Fibroblast of lung (primary cell): ENCODE data around the gene PIP4K2B. TPM values are rescaled to one million over a fixed set of nuclear protein-coding genes. Genes with fewer than 3 reads are reported as not detected.

Experiments used
- DNase-seq, 2 donors: peaks; one replicate each; pipeline versions ENCODE4 v3.0.0 to v3.0.0-alpha.2; 2010; ENCODE audit warnings: low read depth in 2 of 2
- H2AFZ ChIP-seq: 2 replicates; pipeline ENCODE4 v1.5.1; 2012; ENCODE audit warnings: low read length, control low read depth, inconsistent platforms
- H3K27ac ChIP-seq: 2 replicates; pipeline ENCODE4 v1.5.1; 2011; ENCODE audit warnings: low read length, control low read depth; ENCODE audit not compliant: insufficient read depth
- H3K27me3 ChIP-seq: 2 replicates; pipeline ENCODE4 v1.5.1; 2011; ENCODE audit warnings: mild to moderate bottlenecking, low read length; ENCODE audit not compliant: control insufficient read depth, insufficient read depth
- H3K36me3 ChIP-seq: 2 replicates; pipeline ENCODE4 v1.5.1; 2011; ENCODE audit warnings: low read length; ENCODE audit not compliant: control insufficient read depth, insufficient read depth
- H3K4me1 ChIP-seq: 2 replicates; pipeline ENCODE4 v1.5.1; 2011; ENCODE audit warnings: low read length; ENCODE audit not compliant: control insufficient read depth, insufficient read depth; ENCODE audit errors: extremely low read depth
- H3K4me2 ChIP-seq: 2 replicates; pipeline ENCODE4 v1.5.1; 2011; ENCODE audit warnings: low read length, control low read depth; ENCODE audit not compliant: insufficient read depth; ENCODE audit errors: extremely low read depth
- H3K4me3 ChIP-seq, 4 experiments: fragments of 200-600 bp in 1 of 4; sonication (generic) in 1 of 4; replicated peaks in 1 of 4; 2 replicates each; pipeline ENCODE4 v1.5.1; 2011 to 2016; ENCODE audit warnings: low read length in 4 of 4, low read depth in 3 of 4, mild to moderate bottlenecking in 3 of 4, control low read depth in 2 of 4, inconsistent platforms in 1 of 4, mixed read lengths in 1 of 4; ENCODE audit not compliant: insufficient read depth in 1 of 4; ENCODE audit errors: control extremely low read depth in 1 of 4
- H3K79me2 ChIP-seq: 2 replicates; pipeline ENCODE4 v1.5.1; 2012; ENCODE audit warnings: mild to moderate bottlenecking, low read length, inconsistent platforms; ENCODE audit not compliant: control insufficient read depth, insufficient read depth
- H3K9ac ChIP-seq: 2 replicates; pipeline ENCODE4 v1.5.1; 2011; ENCODE audit warnings: mild to moderate bottlenecking, low read length, control low read depth; ENCODE audit not compliant: insufficient read depth
- H3K9me3 ChIP-seq: 2 replicates; pipeline ENCODE4 v1.5.1; 2012; ENCODE audit warnings: low read depth, low read length; ENCODE audit not compliant: control insufficient read depth, insufficient read depth
- H4K20me1 ChIP-seq: 2 replicates; pipeline ENCODE4 v1.5.1; 2011; ENCODE audit warnings: low read length; ENCODE audit not compliant: control insufficient read depth, insufficient read depth; ENCODE audit errors: extremely low read depth
- CTCF ChIP-seq, 2 donors: IDR thresholded peaks in 1 of 2; conservative IDR thresholded peaks in 1 of 2; 1 replicate in 1 of 2; 2 replicates in 1 of 2; pipeline ENCODE4 v1.5.1; 2011 to 2012; ENCODE audit warnings: low read length in 2 of 2, control low read depth in 1 of 2, inconsistent platforms in 1 of 2, low read depth in 1 of 2, mild to moderate bottlenecking in 1 of 2
- EZH2 ChIP-seq: IDR thresholded peaks from 2 replicates; pipeline ENCODE4 v1.5.1; 2012; ENCODE audit warnings: low read length, control low read depth, mild to moderate bottlenecking; ENCODE audit errors: missing control alignments
- polyA plus RNA-seq, 2 donors: library from polyadenylated mRNA; depleted of rRNA in 1 of 2; stranded (reverse) in 1 of 2; unstranded in 1 of 2; fragments of >200 nt; gene quantifications; 2 replicates each; pipeline ENCODE4 v1.2.1, GENCODE V29; 2011 to 2012; ENCODE audit warnings: missing spikeins in 1 of 2
- total RNA-seq: library from RNA; depleted of rRNA; stranded (reverse); fragments of >200 nt; gene quantifications from 2 replicates; pipeline ENCODE4 v1.2.1, GENCODE V29; 2014

The PIP4K2B gene
- total and polyA plus RNA-seq, 2 donors (not counting 1 experiment from before 2014, with no cell fraction given), result 30.6 to 43.8 TPM

DNA sequence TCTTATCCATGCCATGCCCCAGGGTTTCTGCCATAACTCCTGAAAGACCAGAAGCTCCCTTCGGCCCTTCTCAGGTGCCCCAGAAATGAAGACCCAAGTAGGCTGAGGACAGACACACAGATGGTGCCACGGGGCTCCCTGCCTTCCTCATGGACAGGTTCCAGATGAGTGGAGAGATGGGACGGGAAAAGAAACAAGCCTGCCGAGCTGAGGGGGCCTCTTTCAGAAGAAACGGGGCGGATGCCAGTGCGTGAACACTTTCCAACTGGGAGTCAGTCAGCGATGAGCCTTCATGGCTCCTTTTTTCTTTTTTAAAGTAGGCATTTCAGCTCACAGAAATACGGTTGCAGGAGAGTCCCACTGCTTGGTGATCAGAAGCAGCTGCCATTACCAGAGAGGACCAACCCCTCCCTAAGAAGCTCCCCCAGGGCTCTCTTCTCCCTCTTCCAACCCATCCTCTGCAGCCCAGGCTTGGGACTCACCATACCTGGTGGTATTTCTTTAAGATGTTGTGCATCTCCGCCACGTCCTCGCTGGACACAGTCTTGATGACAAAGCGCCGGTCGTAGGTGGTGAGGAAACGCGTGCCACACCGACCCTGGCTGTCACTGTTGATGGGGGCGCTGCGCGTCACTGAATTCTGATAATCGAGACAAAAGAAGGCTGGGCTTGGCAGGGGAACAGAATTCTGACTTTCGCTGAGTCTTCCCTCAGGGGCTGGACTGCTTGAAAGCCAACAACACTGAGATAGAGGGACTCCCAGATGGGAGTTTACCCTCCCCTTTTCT, 19.2 kb downstream of the PIP4K2B start:
- Histone ChIP-seq H3K9ac (no peak overlapping the region), H3K4me3 (no peak overlapping the region), H3K4me2 (no peak overlapping the region), H3K4me1 (no peaks in the 10 kb centered on the region), H4K20me1 (no peaks in the 10 kb centered on the region), H2AFZ (no peak overlapping the region), H3K79me2 (no peaks in the 10 kb centered on the region), H3K27ac (no peak overlapping the region), H3K9me3 (no peaks in the 10 kb centered on the region), H3K27me3 (no peaks in the 10 kb centered on the region), H3K36me3 (peaks cover 37% of the 10 kb centered on the region)
- no peak for DNase-seq
- TF ChIP-seq EZH2, result no peak
- no peak for TF ChIP-seq CTCF (conservative IDR thresholded peaks at IDR 0.05 in 1 of 2, IDR thresholded peaks at IDR 0.05 in 1 of 2; ENCODE audit: low read depth in 1 of 2, low read length in 2 of 2)

GRCh38 chr17:38777641-38778250, 21.6 kb downstream of the PIP4K2B start:
- peaks cover 29% of the 10 kb centered on the region for H3K36me3 ChIP-seq
- H2AFZ ChIP-seq, result no peak overlapping the region
- H3K27me3 ChIP-seq, result no peaks in the 10 kb centered on the region
- no peak overlapping the region for H3K9ac ChIP-seq
- H4K20me1 ChIP-seq, result no peaks in the 10 kb centered on the region
- H3K4me3 ChIP-seq, result no peak overlapping the region
- DNase-seq, result no peak
- TF ChIP-seq CTCF (conservative IDR thresholded peaks at IDR 0.05 in 1 of 2, IDR thresholded peaks at IDR 0.05 in 1 of 2; ENCODE audit: low read depth in 1 of 2, low read length in 2 of 2), result no peak
- no peak for TF ChIP-seq EZH2
- no peaks in the 10 kb centered on the region for H3K4me1 ChIP-seq
- no peak overlapping the region for H3K27ac ChIP-seq
- H3K79me2 ChIP-seq, result no peaks in the 10 kb centered on the region
- no peak overlapping the region for H3K4me2 ChIP-seq
- H3K9me3 ChIP-seq, result no peaks in the 10 kb centered on the region

DNA sequence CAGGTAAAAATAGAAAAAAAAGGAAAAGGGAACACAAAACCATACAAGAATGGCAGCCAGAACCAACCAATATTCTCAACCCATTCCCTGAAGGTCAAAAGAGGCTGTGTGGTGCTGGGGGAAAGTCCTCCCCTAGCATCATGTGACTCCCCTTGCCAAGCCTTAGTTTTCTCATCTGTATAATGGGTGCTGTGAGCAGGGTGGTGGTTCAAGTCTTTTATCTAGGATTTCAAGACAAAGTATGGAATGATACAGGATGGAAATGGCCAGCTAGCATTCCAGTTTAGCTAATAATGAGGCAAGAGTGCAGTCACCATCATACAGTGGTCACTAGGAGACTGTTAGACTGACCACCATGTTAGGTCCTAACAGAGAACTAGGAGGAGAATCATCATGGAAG, 26.1 kb downstream of the PIP4K2B start:
- H2AFZ ChIP-seq, result no peak overlapping the region
- no peak overlapping the region for H3K4me2 ChIP-seq
- H3K9me3 ChIP-seq, result no peaks in the 10 kb centered on the region
- H3K4me1 ChIP-seq, result no peaks in the 10 kb centered on the region
- no peak for DNase-seq
- H3K27ac ChIP-seq, result no peak overlapping the region
- no peaks in the 10 kb centered on the region for H3K27me3 ChIP-seq
- peaks cover 20% of the 10 kb centered on the region for H3K36me3 ChIP-seq
- H3K9ac ChIP-seq, result no peak overlapping the region
- H3K4me3 ChIP-seq, result no peak overlapping the region
- no peaks in the 10 kb centered on the region for H4K20me1 ChIP-seq
- H3K79me2 ChIP-seq, result no peaks in the 10 kb centered on the region
- TF ChIP-seq EZH2 (no peak), CTCF (conservative IDR thresholded peaks at IDR 0.05 in 1 of 2, IDR thresholded peaks at IDR 0.05 in 1 of 2; ENCODE audit: low read depth in 1 of 2, low read length in 2 of 2) (no peak)
